HG02970 (cell line): ENCODE data around the gene MRPL54.
"Not testable (repeated sequence)": the region's sequence is repeated elsewhere in the genome, so short reads cannot be mapped to it uniquely, and the experiment has no call there.

ENCODE experiments used
- ATAC-seq: cut with Tn5 transposase; IDR thresholded peaks from one replicate; pipeline ENCODE4 v1.9.1; 2021; ENCODE audit warnings: mild to moderate bottlenecking, moderate library complexity, moderate number of reproducible peaks; ENCODE audit not compliant: unreplicated experiment, low FRiP score

The MRPL54 gene

DNA sequence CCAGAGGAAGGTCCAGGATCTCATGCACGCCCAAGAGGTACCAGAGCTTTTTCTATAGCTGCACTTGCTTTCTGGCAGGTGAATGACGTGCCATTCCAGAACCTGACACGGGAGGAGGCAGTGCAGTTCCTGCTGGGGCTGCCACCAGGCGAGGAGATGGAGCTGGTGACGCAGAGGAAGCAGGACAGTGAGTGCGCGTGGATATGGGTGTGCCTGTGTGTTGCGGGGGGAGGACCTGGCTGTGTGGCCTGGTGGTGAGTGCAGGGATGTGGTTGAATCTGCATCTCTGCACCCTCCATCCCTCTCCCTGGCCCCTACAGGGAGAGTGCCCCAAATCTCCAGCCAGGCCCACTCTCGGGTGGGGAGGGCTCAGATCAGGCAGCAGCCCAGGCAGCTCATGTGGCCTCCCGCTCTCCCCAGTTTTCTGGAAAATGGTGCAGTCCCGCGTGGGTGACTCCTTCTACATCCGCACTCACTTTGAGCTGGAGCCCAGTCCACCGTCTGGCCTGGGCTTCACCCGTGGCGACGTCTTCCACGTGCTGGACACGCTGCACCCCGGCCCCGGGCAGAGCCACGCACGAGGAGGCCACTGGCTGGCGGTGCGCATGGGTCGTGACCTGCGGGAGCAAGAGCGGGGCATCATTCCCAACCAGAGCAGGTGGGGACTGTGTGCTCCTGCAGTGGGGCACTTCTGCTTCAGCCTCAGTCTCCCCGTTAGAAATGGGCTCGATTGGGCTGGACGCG, 23.8 kb upstream of the MRPL54 start:
- ATAC-seq = no peak

DNA sequence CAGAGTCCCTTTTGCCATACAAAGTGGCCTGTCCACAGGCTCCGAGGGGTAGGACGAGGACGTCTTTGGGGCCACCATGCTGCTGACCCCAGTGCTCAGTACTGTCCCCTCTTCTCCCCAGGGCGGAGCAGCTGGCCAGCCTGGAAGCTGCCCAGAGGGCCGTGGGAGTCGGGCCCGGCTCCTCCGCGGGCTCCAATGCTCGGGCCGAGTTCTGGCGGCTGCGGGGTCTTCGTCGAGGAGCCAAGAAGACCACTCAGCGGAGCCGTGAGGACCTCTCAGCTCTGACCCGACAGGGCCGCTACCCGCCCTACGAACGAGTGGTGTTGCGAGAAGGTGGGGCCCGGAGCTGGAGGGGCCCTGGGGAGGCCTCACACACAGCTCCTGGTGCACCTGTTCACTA, 22.1 kb upstream of the MRPL54 start:
- no peak for ATAC-seq

DNA sequence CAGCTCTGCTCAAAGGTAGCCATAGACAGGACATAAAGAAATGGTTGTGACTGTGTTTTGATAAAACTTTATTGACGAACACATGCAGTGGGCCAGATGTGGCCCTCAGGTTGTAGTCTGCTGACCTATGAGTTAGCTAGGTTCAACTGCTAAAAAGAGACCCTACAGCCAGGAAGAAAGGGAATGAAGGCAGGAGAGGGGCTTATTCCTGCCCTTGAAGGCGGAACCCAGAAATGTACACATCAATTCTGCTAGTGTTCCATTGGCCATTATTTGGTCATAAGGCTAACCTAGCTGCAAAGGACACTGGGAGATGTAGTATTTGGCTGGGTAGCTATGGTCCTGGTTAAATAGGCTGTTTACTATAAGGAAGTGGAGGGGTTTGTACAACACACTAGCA, 19.0 kb upstream of the MRPL54 start:
- no peak for ATAC-seq

DNA sequence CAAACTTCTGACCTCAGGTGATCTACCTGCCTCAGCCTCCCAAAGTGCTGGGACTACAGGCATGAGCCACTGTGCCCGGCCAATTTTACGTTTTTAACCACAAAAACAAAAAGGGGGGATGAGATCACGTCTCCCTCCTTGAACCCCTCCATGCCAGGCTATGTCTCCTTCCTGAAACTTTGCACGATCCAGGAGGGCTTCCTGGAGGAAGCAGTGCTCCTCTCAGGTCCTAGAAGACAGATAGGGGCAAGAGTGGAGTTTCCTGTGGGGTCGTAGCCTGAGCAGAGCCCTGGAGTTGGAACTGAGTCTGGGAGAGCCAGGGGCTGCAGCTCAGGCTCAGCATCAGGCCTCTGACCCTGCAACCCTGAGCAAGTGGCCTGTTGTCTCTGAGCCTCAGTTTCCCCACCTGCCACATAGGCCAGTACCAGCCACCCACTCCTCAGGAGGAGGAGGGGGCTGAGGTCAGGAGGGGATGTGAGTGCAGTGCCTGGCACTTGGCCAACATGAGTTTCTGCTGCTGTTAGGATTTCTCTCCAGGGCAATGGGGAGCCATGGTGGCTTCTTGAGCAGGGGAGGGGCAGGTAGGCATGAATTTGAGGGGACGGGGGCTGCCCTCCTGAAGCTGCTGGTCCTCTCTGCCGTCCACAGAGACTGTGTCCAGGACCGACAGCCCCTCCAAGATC, 17.0 kb upstream of the MRPL54 start:
- no peak for ATAC-seq

DNA sequence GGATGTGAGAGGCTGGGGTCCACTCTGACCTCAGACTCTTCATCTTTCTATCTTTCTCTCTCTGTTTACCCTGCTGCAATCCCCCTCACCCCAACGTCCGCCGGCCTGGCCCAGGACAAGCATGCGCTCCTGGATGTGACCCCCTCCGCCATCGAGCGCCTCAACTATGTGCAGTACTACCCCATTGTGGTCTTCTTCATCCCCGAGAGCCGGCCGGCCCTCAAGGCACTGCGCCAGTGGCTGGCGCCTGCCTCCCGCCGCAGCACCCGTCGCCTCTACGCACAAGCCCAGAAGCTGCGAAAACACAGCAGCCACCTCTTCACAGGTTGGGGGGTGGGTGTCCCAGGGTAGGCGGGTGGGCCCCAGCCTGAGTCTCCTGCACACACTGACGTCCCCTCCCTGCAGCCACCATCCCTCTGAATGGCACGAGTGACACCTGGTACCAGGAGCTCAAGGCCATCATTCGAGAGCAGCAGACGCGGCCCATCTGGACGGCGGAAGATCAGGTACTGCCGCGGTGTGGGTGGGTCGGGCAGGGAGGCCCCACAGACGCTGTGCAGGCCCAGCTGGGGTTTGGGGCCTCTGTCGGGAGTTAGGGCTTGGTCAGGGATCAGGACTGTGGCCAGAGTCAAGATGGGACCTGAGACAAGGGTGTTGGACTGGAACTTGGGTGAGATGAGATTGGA, 16.0 kb upstream of the MRPL54 start:
- no peak for ATAC-seq

DNA sequence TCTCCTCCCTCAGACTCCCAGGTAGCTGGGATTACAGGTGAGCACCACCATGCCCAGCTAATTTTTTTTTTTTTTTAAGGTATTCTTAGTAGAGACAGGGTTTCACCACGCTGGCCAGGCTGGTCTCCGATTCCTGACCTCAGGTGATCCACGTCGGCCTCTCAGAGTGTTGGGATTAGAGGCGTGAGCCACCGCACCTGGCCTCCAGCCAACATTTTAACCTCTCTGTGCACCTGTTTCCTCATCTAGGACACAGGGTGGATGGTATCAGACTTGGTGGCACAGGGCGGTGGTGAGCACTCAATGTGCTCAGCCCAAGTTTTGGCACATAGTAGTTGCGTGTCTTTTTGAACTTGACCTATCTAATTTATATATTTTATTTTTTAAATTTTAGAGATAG, 13.5 kb upstream of the MRPL54 start:
- no peak for ATAC-seq

DNA sequence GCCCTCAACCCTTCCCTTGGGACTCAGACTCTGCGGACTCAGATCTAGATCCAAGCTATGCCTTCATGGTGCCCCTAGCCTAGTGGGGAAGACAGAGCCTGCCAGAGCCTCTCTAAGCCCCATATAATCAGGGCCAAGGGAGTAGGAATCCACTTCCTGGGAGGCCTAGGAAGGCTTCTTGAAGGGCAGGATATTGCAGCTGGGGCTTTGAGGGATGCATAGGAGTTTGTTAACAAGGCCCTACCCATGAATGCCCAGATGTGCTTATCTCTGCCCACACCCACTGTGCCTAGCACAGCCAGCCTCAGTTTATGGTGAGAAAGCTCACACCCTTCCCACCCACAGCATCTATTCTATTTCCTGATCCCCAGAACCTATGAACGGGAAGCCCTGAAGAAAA, 12.3 kb upstream of the MRPL54 start:
- no peak for ATAC-seq

DNA sequence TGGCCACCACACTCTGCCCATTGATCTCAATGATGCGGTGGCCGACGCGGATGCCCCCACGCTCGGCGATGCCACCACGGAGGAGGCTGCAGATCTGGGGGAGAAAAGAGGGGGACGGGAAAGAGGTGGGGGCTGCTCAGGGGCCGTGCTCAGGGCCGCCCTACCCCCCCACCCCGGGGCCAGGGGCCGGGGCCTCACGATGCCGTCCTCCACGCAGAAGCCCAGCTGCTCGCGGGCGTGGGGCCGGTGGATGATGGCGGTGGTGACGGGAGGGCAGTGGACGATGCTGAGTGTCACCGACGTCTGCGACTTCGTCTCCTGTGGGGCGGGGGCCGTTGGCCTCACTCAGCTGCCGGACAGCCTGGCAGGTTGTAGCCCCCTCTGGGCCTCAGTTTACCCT, 11.2 kb upstream of the MRPL54 start:
- ATAC-seq = no peak

DNA sequence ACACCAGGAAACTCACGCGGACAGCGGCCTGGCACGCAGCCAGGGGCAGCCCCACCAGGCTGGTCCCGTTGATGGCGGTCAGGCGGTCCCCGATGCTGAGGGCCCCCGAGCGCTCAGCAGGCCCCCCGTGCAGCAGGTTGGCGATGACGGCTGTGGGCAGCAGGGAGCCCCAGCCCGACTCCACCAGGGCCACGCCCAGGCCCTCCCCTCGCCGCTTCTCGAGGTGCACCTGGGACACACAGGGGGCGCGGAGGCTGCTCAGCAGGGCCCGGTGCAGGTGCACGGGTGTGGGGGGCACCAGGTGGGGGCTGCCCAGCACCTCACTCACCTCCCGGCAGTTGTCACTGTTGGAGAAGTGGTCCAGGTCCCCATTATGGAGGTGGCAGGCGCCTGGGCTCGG, 10.0 kb upstream of the MRPL54 start:
- ATAC-seq = no peak

DNA sequence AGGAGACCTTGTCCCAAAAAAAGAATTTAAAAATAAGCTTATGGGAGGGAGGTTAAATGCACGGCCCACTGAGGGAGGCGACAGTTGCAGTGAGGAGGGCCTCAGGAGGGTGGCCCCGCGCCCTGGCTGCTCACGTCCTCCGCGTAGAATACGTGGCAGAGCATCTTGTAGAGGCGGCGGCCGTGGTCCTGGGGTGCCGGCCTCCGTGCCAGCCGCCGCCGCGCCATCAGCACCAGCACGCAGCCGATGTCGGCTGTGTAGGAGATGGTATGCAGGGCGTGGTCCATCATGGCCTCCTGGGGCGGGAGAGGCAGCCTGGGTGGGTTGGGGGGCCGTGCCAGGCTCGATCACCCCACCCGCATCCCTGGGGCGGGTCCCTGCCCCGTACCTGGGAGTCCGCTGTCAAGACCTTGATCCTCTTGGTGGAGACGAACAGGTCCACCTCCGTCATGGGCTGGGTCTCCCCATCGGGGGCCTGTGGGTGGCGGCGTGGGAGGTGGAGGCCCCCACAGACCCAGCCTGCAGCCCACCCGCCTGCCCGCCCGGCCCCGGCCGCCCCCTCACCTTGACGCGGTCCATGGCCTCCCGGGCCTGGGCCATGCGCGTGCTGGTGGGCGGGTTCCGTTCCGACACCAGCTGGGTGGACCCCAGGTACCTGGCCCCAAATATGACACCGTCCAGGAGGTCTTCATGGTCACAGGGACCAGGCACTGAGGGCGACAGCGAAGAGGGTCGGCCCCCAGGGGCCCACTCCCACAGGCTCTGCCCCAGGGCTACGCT, 8.7 kb upstream of the MRPL54 start:
- no peak for ATAC-seq

DNA sequence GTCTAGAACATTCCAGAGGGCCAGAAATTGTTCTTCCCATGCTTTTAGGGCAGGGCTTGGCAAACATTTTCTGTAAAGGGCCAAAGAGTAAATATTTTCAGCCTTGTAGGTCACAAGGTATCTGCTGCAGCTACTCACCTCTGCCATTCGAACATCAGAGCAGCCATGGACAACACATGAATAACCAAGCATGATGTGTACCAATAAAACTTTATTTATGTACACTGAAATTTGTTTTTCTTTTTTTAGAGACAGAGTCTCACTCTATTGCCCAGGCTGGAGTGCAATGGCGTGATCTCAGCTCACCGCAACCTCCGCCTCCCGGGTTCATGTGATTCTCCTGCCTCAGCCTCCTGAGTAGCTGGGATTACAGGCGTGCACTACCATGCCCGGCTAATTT, 4.8 kb upstream of the MRPL54 start:
- ATAC-seq = not testable (repeated sequence)

DNA sequence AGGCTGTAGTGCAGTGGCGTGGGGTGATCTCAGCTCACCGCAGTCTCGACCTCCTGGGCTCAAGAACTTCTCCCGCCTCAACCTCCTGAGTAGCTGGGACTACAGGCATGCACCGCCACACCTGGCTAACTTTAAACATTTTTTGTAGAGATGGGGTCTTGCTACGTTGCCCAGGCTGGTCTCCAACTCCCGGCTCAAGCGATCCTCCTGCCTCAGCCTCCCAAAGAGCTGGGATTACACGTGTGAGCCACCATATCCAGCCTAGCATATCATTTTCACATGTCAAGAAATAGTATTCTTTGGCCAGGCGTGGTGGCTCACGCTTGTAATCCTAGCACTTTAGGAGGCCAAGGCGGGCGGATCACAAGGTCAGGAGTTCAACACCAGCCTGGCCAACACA, 4.2 kb upstream of the MRPL54 start:
- not testable (repeated sequence) for ATAC-seq

DNA sequence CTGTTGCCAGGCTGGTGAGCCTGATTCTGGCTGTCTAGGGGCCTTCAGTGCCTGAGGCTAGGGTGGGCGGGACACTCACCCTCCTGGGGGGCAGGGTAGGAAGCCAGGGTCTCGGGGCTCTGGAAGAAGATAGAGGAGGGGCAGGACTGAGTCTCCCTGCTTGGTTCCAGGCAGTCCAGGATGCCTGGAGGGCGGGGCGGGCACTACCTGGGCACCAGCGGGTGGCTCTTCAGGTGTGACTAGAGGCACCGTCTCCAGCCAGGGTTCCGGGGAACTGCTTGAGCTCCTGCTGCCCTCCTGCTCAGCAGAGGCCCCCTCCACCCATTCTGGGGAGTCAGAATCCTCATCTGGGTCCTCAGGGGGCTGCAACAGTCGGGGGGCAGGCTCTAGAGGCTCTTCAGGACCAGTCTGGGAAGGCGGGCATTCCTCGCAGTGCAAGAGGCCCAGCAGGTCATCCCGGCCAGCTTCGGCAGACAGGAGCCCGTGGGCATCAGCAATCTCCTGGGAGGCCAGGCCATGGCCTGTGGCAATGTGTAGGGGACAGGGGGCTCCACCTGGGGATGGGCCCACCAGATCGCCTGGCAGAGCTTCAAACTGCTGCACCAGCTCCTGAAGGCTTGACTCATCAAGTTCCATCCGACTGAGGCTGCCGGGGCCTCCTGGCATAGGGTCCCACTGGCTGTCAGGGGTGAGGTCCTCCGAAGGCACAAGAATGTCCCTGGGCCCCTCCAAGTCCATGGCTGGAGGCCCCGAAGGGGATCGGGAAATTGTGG, 2.8 kb upstream of the MRPL54 start:
- no peak for ATAC-seq

DNA sequence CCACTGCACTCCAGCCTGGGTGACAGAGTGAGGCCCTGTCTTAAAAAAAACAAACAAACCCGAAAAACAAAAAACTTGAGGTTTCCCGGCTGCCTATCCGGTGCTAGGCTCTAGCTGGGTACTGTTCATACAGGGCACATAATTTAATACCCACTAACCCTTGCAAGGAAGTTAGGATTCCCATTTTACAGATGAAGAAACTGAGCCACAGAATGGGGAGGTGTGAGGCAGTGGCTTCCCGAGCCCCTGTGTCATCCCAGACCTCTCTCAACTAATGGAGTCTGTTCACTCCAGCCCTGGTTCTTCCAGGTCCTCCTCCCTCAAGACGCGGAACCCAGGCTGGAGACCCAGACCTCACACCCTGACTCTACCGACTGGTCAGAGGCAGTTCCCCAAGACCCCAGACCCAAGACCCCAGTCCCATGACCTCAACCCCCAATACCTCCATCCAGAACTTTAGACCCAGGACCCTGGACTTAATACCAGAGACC, 1.6 kb upstream of the MRPL54 start:
- ATAC-seq = no peak

DNA sequence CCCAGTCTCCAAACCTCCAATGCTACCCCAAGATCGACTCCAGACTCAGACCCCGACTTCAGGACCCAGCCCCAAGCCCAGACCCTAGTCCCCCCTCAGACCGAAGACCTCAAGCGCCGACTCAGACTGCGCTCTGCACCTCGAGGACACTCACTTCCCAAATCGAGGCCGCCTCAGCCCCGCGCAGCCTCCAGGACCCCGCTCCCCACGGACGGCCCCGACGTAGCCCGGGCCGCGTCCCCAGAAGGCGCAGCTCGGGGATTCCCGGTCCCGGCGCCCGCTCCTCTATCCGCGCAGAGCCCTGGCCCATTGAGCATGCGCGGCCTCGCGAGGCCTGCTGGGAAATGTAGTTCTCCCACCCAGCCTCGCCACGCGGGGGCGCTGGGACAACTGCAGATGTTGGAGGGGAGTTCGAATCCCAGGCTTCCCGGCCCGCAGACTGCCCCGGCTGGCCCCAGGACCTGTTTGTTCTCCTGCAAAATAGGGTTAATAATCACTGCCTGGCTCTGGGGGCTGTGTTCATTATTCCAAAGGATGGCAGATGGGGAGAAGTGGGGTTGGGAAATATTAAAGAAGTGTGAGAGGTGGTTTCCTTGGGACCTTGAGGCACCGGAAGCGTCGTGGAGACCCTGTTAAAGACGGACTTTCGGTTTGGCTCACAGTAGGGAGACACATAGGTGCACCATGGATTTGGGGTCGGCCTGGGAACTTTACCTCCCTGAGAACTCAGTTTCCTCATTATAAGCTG, 926 bp upstream of the MRPL54 start, which contains the start of gene APBA3:
TSS of gene APBA3 (minus strand) at position 311 of the 748 bp plus-strand sequence. CDS start 1,428 bp downstream, outside the sequence.
- peak; percentile 54 for ATAC-seq

DNA sequence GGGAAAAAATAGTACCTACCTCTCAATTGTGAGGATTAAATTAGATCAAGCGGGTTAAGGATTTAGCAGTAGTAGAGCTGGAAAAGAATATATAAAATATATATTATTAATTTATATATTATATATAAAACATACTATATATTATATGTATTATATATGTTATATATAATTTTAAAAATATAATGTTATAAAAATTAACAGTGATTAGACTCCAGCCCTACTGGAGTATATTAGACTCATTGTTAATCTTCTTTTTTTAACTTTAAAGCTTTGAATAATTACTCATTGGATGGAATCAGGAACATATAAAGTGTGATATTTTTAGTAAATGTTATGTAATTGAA, 380 bp upstream of the MRPL54 start:
- no peak for ATAC-seq

DNA sequence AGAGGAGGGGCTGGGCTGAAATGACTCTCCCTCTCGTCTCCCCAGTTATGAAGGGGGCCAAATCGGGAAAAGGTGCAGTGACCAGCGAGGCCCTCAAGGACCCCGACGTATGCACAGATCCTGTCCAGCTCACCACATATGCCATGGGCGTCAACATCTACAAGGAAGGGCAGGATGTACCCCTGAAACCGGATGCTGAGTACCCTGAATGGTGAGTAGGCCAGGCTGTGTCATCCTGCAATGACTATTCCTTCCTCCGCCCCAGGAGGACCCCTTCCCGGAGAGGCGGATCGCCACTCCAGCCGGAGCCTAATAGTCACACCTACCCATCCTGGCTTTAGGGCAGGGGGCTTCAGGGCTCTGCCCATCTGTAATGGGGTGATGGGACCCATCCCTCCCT, 2.6 kb downstream of the MRPL54 start:
- ATAC-seq = no peak

DNA sequence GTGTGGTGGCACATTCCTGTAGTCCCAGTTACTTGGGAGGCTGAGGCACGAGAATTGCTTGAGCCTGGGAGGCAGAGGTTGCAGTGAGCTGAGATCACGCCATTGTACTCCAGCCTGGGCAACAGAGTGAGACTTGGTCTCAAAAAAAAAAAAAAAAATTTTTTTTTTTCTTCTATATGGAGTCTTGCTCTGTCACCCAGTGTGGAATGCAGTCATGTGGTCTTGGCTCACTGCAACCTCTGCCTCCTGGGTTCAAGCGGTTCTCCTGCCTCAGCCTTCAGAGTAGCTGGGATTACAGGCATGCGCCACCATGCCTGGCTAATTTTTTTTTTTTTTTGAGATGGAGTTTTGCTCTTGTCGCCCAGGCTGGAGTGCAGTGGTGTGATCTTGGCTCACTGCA, 3.3 kb downstream of the MRPL54 start:
- not testable (repeated sequence) for ATAC-seq

DNA sequence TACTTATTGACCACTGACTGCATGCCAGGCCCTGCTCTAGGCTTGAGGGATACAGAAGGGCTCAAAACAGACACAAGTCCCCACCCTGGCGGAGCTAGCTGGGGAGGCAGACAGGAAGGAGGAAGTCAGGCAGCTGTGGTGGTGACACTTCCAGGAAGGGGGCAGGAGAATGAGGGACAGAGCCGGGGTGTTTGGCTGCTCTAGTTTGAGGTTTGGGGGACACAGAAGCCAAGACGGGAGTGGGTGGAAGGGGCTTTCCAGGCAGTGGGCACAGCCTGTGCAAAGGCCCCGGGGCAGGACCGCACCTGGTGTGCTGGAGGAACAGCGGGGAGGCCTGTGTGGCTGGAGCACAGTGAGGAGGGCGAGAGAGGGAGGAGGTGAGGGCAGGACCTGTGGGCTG, 4.0 kb downstream of the MRPL54 start:
- no peak for ATAC-seq
